ENCODE measurements around the gene TREML2.
"Not testable (repeated sequence)": the region's sequence is repeated elsewhere in the genome, so short reads cannot be mapped to it uniquely, and the experiment has no call there.

Gene TREML2, protein sequence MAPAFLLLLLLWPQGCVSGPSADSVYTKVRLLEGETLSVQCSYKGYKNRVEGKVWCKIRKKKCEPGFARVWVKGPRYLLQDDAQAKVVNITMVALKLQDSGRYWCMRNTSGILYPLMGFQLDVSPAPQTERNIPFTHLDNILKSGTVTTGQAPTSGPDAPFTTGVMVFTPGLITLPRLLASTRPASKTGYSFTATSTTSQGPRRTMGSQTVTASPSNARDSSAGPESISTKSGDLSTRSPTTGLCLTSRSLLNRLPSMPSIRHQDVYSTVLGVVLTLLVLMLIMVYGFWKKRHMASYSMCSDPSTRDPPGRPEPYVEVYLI

DNA sequence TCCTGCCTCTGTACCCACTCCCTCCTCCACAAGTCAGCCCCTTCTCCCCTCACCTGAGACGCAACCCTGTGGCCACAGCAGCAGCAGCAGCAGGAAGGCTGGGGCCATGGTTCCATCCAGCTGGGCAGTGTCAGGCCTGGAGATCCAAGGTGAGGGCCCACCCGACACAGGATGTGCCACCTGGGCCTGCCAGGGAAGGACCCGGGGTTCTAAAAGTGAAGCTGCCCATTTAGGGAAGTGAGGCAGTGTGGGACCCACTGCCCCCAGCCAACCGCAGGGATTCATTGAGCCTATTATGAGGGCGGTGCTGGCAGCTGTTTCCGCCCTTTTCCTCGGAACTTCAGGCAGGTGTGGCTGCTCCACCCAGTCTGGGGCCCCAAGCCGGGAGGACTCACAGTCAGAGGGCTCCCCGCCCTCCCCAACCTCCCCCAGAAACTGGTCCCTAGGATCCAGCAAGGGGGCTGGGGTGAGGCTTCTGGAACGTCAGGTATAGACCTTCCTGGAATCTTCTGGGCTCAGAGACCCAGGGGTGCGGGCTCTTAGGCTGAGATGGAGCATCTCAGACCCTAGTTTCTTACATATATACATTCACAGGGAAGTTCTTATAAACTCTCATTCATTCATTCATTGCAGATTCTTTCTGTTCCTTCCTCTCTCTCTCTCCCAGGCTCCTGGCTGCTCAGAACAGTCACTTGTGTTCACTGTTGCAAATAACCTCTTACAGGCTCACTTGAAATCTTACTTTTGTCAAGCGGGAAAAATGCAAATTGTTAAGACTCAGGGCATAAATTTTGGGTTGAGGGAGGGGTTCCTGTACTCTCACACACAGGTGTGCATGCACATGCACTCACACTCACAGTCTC is at the start of gene TREML2:
Gene TREML2, minus strand, starts transcription at position 249 of the 863 bp plus-strand sequence. Its CDS starts 141 bp downstream, at position 108.
- TF ChIP-seq EZH2 (optimal IDR thresholded peaks at IDR 0.05; ENCODE audit: low read depth, low read length) = no peak
- TF ChIP-seq, protein P1, sequence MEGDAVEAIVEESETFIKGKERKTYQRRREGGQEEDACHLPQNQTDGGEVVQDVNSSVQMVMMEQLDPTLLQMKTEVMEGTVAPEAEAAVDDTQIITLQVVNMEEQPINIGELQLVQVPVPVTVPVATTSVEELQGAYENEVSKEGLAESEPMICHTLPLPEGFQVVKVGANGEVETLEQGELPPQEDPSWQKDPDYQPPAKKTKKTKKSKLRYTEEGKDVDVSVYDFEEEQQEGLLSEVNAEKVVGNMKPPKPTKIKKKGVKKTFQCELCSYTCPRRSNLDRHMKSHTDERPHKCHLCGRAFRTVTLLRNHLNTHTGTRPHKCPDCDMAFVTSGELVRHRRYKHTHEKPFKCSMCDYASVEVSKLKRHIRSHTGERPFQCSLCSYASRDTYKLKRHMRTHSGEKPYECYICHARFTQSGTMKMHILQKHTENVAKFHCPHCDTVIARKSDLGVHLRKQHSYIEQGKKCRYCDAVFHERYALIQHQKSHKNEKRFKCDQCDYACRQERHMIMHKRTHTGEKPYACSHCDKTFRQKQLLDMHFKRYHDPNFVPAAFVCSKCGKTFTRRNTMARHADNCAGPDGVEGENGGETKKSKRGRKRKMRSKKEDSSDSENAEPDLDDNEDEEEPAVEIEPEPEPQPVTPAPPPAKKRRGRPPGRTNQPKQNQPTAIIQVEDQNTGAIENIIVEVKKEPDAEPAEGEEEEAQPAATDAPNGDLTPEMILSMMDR (IDR thresholded peaks at IDR 0.05; ENCODE audit: low read length) = no peak
- peak within 1 kb of the TSS; percentile 57 for H3K4me3 ChIP-seq (ENCODE audit: low read length)
- peak within 1 kb of the TSS; percentile 91 for H3K27ac ChIP-seq (ENCODE audit: low read length)
- H3K79me2 ChIP-seq (ENCODE audit: low read length) = no peaks in the 10 kb centered on the region
- peaks cover 25% of the 10 kb centered on the region for H3F3A ChIP-seq (ENCODE audit: insufficient read depth, low read length)
- peak within 1 kb of the TSS; percentile 73 for H3K4me2 ChIP-seq (ENCODE audit: low read depth, low read length)
- H3K27me3 ChIP-seq (replicated peaks; ENCODE audit: insufficient read depth, low read length) = no peaks in the 10 kb centered on the region
- H3K4me1 ChIP-seq (ENCODE audit: low read length) = peaks cover 32% of the 10 kb centered on the region
- H3K9ac ChIP-seq (ENCODE audit: low read length) = peak within 1 kb of the TSS; percentile 61
- H3K9me3 ChIP-seq (replicated peaks; ENCODE audit: insufficient read depth, low read length) = no peaks in the 10 kb centered on the region
- H4K20me1 ChIP-seq (ENCODE audit: insufficient read depth, low read length) = no peaks in the 10 kb centered on the region
- peak within 1 kb of the TSS; percentile 64 for H2AFZ ChIP-seq (ENCODE audit: low read length)
- H3K36me3 ChIP-seq (replicated peaks; ENCODE audit: insufficient read depth, low read length) = no peaks in the 10 kb centered on the region
- peak; percentile 20 for DNase-seq
- H3K9me2 ChIP-seq (replicated peaks; ENCODE audit: insufficient read depth, low read length) = no peaks in the 10 kb centered on the region

DNA sequence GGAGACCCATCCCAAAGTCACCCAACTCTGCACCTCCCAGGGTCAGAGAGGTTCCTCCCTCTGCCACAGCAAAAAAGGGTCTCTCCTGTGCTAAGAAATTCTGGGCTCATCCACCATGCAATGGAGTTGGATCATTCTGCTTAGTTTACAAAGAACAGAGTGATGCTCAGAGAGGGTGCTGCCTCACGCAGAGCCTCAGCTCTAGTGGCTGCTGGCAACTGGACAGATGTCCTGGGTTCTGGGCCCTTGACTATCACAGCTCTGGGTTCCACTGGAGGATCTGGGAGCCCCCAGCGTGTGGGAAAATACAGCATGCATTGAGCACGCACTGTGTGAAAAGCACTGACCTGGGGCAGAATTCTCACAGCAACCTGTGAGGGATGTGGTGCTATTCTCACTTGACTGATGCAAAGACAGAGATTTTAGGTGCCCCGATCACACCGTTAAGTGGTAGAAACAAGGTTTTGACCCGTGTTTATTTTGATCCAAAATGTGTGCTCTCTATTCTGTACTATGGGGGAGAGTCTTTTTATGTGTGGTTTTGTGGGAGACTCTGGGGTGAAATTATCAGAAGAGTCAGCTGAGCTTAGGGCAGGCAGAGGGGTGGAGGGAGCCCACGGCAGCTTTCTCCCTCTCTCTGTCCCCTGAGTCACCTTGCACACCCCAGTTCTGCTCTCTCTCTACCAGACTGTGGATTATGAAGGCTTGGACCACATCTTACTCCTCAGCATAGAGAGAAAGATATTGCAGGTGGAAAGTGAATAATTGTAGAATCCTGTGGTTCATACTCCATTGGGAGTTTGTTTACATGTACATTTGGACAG is 47.1 kb upstream of the TREML2 start:
- DNase-seq = no peak
- Histone ChIP-seq H3K79me2 (ENCODE audit: low read length) (no peaks in the 10 kb centered on the region), H4K20me1 (ENCODE audit: insufficient read depth, low read length) (no peaks in the 10 kb centered on the region), H3K27me3 (replicated peaks; ENCODE audit: insufficient read depth, low read length) (no peaks in the 10 kb centered on the region), H3K27ac (ENCODE audit: low read length) (no peak overlapping the region), H3K9me3 (replicated peaks; ENCODE audit: insufficient read depth, low read length) (no peaks in the 10 kb centered on the region), H3K9me2 (replicated peaks; ENCODE audit: insufficient read depth, low read length) (no peaks in the 10 kb centered on the region), H3F3A (ENCODE audit: insufficient read depth, low read length) (no peaks in the 10 kb centered on the region), H3K36me3 (replicated peaks; ENCODE audit: insufficient read depth, low read length) (no peaks in the 10 kb centered on the region), H2AFZ (ENCODE audit: low read length) (no peak overlapping the region), H3K9ac (ENCODE audit: low read length) (no peak overlapping the region), H3K4me2 (ENCODE audit: low read depth, low read length) (no peak overlapping the region), H3K4me3 (ENCODE audit: low read length) (no peak overlapping the region), H3K4me1 (ENCODE audit: low read length) (no peaks in the 10 kb centered on the region)
- TF ChIP-seq EZH2phosphoT487 (IDR thresholded peaks at IDR 0.05; ENCODE audit: low read length) = no peak
- TF ChIP-seq, protein P1 (IDR thresholded peaks at IDR 0.05; ENCODE audit: low read length) = no peak
- no peak for TF ChIP-seq EZH2 (optimal IDR thresholded peaks at IDR 0.05; ENCODE audit: low read depth, low read length)

DNA sequence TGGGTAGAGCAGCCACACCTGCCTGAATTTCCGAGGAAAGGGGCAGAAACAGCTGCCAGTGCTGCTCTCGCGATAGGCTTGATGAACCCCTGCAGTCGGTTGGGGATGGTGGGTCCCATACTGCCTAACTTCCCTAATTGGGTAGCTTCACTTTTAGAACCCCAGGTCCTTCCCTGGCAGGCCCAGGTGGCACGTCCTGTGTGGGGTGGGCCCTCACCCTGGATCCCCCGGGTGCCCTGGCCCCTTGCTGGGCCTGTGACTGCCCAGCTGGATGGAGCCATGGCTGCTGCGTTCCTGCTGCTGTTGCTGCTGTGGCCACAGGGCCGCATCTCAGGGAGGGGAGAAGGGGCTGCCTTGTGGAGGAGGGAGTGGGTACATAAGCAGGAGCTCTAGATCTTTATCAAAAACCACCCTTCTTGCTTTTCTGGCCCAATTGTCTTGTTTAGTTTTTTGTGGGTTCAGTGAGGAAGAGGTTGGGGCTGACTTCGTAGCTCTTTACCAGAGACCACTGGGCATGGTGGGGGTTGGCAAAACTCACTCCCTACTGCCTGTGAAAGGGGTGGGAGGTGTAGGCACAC is 46.4 kb upstream of the TREML2 start:
- Histone ChIP-seq H3K9ac (ENCODE audit: low read length) (no peak overlapping the region), H3K27ac (ENCODE audit: low read length) (no peak overlapping the region), H3K4me3 (ENCODE audit: low read length) (no peak overlapping the region), H3K36me3 (replicated peaks; ENCODE audit: insufficient read depth, low read length) (no peaks in the 10 kb centered on the region), H3K4me1 (ENCODE audit: low read length) (peaks cover 5% of the 10 kb centered on the region; the same call in 1 of the 2 replicates), H3K9me3 (replicated peaks; ENCODE audit: insufficient read depth, low read length) (no peaks in the 10 kb centered on the region), H4K20me1 (ENCODE audit: insufficient read depth, low read length) (no peaks in the 10 kb centered on the region), H3K79me2 (ENCODE audit: low read length) (no peaks in the 10 kb centered on the region), H3K4me2 (ENCODE audit: low read depth, low read length) (no peak overlapping the region), H3K27me3 (replicated peaks; ENCODE audit: insufficient read depth, low read length) (no peaks in the 10 kb centered on the region), H2AFZ (ENCODE audit: low read length) (no peak overlapping the region), H3F3A (ENCODE audit: insufficient read depth, low read length) (no peaks in the 10 kb centered on the region), H3K9me2 (replicated peaks; ENCODE audit: insufficient read depth, low read length) (no peaks in the 10 kb centered on the region)
- TF ChIP-seq EZH2phosphoT487 (IDR thresholded peaks at IDR 0.05; ENCODE audit: low read length) (no peak), EZH2 (optimal IDR thresholded peaks at IDR 0.05; ENCODE audit: low read depth, low read length) (no peak)
- TF ChIP-seq, protein P1 (IDR thresholded peaks at IDR 0.05; ENCODE audit: low read length) = no peak
- no peak for DNase-seq

DNA sequence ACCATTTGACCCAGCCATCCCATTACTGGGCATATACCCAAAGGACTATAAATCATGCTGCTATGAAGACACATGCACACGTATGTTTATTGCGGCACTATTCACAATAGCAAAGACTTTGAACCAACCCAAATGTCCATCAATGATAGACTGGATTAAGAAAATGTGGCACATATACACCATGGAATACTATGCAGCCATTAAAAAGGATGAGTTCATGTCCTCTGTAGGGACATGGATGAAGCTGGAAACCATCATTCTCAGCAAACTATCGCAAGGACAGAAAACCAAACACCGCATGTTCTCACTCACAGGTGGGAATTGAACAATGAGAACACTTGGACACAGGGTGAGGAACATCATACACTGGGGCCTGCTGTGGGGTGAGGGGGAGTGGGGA is 45.6 kb upstream of the TREML2 start:
- not testable (repeated sequence) for H3K9me2 ChIP-seq (replicated peaks; ENCODE audit: insufficient read depth, low read length); H3F3A ChIP-seq (ENCODE audit: insufficient read depth, low read length); H3K36me3 ChIP-seq (replicated peaks; ENCODE audit: insufficient read depth, low read length); DNase-seq; H3K27ac ChIP-seq (ENCODE audit: low read length); H3K27me3 ChIP-seq (replicated peaks; ENCODE audit: insufficient read depth, low read length); H3K4me2 ChIP-seq (ENCODE audit: low read depth, low read length); H2AFZ ChIP-seq (ENCODE audit: low read length); H4K20me1 ChIP-seq (ENCODE audit: insufficient read depth, low read length); H3K9ac ChIP-seq (ENCODE audit: low read length); H3K9me3 ChIP-seq (replicated peaks; ENCODE audit: insufficient read depth, low read length); H3K4me3 ChIP-seq (ENCODE audit: low read length); H3K79me2 ChIP-seq (ENCODE audit: low read length)
- peaks cover 14% of the 10 kb centered on the region for H3K4me1 ChIP-seq (ENCODE audit: low read length)

Measured in MM.1S (cell line).